Activated CD4-positive, alpha-beta T cell treated with anti-CD3 and anti-CD28 coated beads, Interleukin-2, amount 50 U/mL, for 4 hours (primary cell): ENCODE measurements around the gene BBX.

ENCODE experiments used
- DNase-seq, 2 experiments: peaks; one replicate each; pipeline ENCODE4 v3.0.0-alpha.2; 2020

Gene BBX

DNA sequence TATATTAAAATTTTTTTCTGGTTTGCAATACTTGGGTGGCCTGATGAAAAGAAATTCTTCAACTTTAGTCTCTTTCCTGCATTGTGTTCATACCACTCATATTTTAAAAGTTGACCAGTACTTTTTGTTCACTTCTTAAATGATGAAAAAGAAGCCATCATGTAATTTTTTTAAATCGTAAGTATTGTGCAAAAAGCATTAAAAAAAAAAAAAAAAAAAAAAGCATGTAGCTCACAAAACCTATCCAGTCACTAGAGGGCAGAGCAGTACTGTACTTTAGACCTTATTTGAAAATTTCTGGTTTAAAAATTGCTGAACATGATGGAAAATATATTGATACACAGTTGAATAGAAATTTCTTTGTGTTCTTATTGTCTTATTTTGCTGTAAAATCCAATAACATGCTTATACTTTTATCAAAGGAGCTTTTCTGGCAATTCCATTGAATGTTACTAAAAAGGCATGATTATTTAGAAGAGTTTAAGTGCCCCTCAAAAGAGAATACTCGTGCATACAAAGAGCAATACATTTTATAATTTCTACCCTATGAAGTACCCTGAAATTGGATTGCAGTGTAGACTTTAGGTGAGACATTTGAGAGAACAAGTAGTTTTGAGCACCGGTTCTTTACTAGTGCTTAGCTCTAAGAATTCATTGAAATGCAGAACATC, 137.7 kb downstream of the BBX start:
- DNase-seq, result no peak

DNA sequence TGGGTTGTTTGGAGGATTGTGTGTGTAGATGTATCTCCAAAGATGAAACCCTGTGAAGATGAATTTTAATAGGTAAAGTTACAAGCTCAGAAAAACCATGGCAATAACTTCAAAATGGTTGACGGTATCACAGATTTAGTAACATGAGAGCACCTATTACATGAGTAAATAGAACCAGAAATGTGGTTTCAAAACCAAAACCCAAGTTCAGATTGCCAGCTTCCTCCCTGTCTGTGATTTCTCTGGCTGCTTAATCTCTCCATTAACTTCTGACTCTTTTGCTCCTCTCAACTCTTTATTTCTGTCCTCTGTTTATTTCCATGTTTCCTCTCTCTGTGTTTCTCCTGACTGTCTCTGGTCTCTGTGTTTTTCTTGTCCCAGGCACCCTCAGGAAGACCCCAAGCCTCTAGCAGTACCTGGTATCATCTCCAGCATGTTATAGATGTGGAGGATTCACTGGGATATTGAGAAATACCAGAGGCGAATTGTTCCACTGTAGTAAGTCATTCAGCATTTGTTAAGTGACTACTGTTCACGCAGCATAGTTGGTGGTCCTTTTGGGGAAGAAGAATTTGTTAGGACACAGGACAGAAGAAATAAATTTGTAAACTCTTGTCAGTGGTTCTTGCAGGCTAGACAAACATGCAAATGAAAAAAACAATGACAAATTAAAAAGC, 138.8 kb downstream of the BBX start:
- no peak for DNase-seq

DNA sequence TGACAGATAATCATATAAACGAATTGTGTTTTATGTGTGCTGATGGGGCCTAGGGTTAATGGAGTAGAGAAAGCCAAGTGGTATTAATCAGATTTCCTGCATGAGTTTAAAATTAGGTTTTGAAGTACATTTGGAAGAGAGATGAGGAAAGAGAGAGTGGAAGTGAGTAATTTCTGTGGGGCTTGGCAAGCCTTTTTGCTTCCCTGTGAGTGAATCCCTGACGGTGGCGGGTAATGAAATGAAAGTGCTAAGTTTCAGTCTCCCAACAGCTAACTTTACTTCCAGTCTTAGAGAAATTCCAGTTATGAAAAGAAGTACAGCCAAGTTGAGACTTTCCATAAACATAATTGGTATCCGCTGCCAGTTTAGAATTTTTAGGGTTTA, 139.4 kb downstream of the BBX start:
- DNase-seq, result no peak

DNA sequence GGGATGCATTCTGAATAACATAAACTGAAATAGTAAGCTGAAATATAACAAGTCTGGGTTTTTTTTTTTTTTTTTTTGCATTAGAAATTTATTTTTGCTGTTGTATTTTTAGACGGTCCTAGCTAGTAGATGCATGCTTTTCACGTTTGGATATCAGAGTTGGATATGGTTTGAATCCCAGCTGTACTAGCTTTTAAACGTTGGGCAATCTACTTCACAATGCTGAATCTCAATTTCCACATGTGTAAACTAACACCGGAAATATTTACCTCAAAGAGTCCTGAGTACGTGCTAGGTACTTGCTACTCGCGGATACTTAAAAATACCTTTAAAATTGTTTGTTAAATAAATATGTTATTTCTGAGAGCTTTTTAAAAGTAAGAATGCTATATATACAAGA, 139.8 kb downstream of the BBX start:
- no peak for DNase-seq

DNA sequence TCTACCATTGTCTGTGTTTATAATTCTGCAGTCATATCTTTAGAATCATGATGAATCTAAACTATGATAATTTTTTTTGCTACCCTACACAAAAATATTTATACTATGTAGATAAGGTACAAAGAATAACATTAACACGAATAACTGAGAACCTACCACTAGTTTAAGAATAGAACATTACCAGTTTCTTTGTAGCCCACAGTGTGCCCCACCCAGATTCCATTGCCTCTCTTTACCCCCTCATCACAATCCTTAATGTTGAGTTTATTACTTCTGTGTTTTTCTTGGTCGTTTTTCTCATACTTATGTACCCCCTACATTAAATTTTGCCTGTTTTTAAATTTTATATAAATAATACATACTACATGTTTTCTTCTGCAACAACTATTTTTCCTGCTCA, 140.5 kb downstream of the BBX start:
- no peak for DNase-seq

DNA sequence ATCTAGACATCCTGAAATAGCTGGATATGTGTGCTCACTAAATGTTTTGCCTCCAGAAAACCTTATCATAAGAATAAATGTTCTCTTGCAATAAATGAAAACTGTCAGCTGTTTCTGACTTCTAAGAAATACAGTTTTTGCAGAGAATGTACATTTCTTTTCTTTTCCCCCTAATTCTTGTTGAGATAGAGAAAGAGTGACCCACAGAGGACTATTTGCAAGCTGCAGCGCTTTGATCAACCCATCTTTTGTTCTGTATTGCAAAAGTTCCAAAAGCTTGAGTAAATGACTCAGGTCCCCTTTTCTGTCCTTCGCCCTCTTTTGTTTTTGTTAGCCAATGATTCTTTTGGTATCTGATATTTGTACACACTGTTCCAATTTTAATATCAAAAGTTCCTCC, 141.9 kb downstream of the BBX start:
- no peak for DNase-seq

DNA sequence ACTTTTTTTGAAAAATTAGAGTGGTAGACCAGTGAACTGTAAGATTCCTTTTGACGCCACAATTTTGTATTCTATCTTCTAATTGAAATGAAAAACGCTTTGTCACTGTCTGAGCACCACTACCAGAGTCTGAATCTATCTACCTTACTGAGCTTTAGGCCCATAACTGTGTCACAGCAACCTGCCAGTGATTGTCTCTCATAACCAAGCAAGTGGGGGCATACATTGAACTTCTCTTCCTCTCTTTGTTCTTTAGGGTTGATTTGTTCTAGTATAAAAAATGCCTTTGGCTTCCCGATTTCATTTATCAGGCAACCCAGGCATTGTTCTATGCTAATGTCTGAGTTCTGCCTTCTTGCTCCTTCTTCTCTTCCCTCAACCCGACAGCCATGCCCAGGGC, 142.6 kb downstream of the BBX start:
- no peak for DNase-seq

DNA sequence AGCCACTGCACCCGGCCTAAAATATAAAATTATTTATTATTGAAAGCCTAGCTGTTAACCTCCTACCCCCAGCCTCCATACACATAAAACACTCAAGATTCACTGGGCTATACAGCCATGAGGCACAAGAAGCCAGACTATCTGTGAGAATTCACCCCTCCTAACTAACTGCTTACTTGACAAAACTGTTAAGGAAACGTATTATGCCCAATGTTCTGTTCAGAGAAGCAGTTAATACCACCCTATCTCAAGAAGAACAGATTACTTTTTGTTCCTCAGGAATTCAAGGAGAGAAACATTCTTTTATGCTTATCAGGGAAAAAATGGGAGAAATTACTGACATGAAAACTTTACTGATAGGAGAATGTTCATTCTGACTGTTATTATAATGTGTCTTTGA, 144.1 kb downstream of the BBX start:
- DNase-seq, result no peak

DNA sequence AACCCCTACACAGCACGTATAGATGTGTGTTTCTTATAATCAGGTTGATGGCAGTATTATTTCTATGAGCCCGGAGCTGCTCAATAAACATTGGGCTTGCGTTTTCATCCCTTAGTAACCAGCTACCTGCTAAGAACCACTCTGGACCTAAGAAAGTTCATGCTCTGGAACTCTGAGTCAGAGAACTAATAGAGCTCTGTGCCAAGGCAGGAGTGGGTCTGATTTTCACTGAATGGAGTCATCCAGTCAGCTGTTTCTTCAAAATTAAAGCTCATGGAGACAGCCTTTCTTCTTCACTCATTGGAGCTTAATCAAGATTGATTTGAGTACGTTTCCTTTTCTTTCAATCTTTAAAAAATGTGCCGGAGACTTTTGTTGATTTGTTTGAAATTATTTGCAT, 145.7 kb downstream of the BBX start:
- DNase-seq, result no peak

DNA sequence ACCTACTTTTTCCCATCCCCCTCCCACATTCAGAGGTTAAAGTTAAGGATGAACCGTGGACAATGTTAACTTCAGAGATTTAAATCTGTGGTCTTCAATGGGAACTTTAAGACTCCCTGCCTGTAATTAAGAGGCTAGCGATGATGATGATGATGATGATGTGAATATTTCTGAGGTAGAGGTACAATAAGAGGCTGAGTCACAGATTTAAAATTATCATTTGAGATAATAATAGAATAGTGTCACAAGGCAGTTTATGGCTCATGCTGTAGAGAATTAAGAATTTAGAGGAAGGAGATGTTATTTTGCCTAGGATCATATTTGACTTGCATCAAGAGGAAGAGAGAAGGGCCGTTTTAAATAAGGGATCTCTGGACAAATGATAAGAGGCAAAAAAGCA, 146.2 kb downstream of the BBX start:
- DNase-seq, result no peak

DNA sequence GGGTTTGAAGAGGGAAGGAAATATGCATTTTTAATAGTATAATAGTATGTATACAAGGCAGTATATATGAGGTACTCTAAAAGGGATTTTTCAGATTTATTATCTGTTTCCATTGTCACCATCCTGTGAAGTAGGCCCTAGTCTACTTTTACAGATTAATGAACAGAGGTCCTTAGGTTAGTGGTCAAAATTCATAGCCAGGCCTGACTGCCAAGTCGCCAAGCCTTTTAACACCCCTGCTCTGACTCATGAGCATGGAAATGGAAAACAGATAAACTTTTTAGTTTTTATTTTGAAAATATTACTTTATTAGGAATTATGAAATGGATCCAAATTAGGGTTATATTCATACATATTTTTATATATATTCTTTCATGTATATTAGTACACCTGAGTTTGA, 146.9 kb downstream of the BBX start:
- DNase-seq, result no peak

DNA sequence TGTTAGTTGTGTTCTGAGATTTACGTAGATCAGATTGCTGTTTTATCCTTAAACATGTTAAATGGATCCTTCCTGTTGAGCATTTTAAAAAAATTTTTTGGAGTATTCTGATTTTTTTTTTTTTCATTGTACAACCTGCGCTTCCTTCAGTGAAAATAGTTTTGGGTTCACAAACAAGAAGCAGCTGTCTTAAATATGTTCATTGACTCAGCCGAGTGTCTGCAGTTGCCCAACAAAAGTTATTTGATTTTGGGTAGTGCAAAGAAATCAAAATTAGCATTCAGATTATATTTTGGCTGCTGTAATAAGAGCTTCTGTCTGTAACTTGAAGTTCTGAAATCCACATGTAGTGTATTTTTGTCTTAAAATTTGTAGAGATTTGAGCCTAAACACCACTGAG, 148.2 kb downstream of the BBX start:
- DNase-seq, result no peak

DNA sequence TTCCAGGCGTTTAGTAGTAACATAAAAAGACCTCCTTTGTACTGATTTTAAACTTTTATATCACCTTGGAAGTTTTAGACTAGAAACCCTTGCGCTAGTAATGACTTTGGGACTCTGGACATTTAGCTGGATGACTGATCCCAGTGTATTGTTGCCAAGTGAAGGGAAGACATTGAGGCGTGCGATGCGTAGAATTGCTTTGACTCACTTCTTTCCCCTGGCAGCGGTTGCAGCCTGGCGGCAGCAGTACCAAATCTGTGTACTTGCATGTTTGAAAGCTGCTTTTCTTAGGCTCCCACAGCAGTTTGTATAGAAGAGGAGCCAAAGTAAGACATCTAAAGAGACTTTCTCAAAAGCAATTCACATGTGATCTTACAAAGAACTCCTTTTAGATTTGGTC, 151.6 kb downstream of the BBX start:
- no peak for DNase-seq

DNA sequence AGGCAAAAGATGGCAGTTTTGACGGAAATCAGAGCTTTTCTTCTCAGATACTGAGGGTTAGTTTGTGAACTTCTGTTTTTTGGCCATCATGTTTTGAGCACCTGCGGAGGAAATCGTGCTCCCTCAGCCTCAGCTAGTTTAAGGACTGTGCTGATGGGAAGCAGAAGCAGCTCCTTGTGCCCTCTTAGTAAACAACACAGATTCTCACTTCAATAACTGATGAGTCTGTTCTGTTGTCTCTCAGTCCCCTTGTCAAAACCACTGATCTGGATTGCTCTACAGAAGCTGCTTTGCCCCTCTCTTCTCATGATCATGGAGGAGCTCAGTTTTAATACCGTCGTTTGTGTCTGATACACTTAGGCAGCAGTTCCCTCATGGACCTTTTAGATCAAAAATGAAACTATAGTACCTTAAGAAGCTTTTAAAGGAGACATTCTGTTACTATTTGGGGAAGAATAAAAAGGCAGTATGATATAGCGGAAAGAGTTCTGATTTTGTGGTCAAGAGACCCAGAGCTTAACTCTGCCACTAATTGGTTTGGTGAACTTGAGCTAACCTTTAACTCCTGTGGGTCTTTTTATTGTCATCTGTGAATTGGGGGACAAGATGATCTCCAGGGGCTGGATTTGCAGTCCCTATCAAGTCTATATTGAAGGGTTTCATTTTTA, 152.6 kb downstream of the BBX start:
- no peak for DNase-seq

DNA sequence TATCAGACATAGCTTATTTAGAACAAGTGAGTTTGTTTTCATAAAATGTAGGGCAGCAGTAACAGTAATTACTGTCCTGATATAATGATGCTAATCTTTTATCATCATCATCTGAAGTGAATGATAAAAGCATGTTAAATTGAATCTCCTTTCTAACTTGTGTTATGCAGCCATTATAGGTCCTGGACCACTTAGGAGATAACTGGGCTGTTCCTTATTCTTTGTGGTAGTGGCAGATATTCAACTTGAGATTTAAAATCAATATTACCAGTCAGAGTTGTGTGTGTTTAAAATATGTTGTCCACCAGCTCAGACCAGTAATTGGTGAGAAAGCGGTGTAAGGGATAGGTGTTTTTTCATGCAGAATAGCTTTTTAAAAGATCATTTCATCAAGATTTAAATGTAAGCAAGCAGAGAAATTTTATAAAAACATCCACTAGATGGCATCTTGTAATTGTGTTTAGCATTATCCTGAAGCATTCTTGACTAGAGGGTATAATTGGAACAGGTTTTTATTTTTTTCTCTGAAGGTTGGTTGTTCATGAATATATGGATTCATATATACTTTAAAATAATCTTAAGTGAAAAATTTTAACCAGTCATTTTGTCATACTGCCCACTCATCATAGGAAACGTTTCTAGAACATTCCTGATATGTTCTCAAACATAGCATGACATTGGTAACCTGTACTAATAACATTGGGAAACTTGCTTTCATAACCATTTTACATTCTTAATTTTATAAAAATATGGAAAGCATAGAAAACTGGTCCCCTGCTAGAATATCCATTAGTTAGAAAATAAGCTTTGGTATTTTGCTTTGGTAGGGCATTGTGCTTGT, 153.9 kb downstream of the BBX start:
- no peak for DNase-seq

DNA sequence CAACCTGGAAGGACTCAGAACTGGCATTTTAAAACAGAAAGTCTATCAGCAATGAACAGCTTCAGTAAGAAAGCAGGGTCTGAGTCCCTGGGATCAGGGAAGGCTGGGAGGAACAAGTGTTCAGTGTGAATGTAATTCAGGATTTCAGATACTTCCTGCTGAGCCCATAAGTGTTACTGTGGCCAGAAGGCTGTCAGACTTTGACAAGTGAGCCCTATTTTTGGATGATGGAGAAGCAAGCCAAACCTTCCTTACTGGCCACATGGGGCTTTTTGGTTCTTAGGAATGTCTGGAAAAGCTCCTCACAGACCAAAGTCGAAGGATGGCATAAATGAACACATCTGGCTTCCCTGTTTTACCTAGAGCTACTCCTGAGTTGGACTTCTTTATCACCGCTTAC, 157.2 kb downstream of the BBX start:
- no peak for DNase-seq

DNA sequence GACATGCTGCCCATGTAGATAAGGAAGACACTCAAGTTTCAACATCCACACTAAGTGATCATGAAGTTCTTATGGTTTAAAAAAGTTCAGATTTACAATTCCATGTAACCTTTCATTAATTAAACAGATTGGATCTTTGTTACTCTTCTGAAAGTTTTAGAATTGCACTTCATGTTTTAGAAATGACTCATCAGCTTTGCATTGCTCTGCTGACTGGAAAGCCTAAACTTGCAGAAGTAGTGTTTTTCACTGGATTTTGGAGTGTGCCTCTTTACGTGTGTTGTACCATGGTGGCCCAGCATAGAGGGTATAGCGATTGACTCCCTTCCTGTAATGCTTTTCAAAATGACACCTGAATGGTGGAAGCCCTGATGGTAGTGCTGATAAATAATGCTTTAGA, 157.9 kb downstream of the BBX start:
- DNase-seq, result no peak

DNA sequence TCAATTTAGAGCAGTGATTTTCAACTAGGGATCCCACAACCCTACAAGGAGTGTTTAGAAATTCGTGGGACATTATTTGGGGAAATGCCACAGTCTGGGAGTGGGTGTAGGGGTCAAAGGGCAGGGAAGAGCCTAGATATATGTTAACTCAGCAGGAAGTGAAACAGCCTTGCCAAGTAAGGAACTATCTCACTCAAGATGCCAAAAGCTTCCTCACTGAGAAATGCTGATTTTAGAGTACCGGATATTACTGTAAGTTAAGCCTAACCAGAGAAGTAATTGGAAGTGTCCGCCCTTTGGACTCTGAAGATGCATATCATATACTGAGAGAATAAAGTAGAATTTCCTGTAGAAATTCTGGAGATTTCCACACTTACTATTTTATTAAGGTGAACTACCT, 158.6 kb downstream of the BBX start:
- no peak for DNase-seq

DNA sequence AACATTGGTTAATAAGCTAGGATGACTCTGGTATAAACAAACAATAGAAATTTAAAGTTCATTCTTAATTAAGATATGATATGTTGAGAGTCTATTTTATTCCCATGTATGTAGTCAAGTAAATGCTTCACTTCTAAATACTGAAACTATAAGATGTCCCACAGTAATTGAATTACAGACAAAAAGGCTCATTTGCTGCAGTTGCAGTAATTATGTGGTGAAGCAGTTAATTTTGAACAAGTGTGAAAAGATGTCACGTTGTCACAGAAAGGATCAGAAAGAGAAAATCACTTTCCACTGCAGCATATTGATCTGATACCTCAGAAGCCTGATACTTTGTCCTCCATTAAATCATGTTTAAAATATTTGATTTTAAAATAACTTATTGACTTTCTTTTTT, 159.8 kb downstream of the BBX start:
- no peak for DNase-seq

DNA sequence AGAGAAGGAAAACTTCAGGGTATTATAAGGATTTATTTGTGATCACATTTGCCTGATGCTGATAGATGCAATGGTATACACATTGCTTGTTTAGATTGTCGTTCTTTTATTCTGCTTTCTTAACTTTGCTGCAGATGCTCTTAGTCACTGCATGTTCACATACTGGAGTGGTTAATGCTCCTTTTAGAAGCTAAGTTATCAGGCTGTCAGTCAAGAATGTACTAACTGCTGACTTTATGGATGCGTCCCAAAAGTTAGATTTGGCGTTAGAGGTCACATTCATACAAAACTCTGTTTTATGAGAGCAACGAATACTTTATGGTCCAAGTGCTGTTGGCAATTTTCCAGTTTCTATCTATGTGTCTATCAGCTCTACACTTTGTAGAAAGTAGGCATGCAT, 160.7 kb downstream of the BBX start:
- no peak for DNase-seq

DNA sequence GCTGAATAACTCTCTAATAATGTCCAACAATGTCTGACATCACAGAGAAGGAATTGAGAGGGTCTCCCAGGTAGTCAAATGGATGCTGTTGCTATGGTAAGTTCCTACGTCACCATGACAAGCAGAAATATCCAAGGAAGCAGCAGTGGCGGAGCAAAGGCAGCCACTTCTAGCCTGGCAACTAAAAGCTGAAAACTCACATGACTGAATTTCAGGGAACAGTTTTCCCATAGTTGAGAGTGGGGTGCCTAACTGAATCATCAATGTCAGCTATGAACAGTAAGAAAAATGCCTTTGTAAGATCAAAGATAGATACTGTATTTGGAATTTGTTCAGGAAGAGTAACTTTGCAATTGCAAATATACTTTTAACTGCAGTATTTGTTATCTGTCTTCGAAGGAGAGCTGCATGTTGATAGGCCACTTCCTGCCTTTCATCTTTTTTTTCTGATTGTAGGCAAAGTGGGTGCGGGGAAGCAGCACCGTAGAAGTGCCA, 161.7 kb downstream of the BBX start:
- DNase-seq, result no peak

DNA sequence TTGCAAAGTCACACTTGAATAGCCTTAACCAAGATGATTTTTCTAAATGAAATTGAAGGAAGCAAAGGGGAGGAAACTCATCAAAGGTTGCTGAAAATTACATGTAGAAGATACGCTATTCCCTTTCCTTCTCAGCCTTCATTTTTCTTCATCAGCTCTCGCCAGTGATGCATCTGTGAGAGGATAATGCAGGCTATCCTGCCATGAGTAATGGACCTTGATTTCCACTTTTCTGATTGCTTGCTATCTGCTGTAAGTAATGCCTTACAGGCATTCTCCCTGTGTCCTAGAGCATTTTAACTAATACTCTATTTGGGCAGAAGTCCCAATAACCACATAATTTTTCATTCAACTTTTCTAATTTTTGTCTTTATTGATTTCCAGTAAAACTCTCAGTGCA, 162.6 kb downstream of the BBX start:
- DNase-seq, result no peak

DNA sequence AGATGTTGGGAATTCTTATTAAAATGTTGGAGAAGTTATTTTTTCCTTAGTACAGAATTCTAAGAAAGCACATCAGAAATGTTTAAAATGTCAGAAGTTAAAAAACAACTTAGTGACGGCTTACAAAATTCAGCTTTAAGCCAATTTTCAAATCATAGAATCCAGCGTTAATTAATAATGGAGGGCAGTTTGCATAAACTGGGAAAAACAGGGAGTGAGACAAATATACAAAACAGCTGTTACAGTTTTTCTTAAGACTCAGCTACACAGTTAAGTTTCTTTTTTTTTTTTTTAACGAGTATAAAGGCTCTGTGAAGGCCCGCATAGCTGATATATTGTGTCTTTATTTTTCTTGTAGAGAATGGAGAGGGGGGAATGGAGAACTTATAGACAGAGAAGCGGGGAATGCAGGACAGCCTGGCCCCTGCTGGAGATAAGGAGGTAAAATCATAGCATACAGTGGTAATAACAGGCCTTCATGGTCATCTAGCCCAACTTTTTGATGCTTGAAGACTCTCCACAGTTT, 164.4 kb downstream of the BBX start:
- DNase-seq, result no peak
